Measurements from ENCODE around the gene CCL18.

Gene CCL18

DNA sequence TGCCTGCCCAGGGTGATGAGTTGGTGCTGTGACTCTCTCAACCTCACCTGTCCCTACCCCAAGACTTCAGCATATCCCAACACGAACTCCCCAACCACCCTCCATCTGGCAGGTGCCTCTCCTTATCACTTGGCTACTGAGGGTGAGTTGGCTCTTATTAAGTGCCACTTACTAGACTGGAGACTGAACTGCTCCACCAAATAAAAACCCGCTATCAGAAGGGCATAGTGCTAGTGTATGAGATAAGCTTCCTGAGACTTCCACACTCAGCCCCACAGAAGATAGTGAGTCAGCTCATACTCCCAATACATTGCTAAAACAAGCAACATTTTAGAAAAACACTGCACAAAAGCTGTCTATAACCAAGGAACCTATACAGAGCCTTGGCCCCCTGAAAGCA lies 16.0 kb upstream of the CCL18 start:
- no peaks in the 10 kb centered on the region for H3K4me1 ChIP-seq (ENCODE audit: insufficient read depth, low read length)
- H3K27ac ChIP-seq (ENCODE audit: low read depth, low read length) = no peak overlapping the region
- H3K4me3 ChIP-seq (ENCODE audit: low read length) = no peak overlapping the region
- H3K27me3 ChIP-seq (ENCODE audit: insufficient read depth, low read length) = no peaks in the 10 kb centered on the region
- no peaks in the 10 kb centered on the region for H3K36me3 ChIP-seq (ENCODE audit: insufficient read depth, low read length)
- no peak overlapping the region for H3K9ac ChIP-seq (ENCODE audit: low read depth, low read length)
- WGBS = 96% methylated on average over 2 of the region's 2 CpGs
- H3K9me3 ChIP-seq (ENCODE audit: insufficient read depth, low read depth, low read length) = peaks cover 14% of the 10 kb centered on the region

DNA sequence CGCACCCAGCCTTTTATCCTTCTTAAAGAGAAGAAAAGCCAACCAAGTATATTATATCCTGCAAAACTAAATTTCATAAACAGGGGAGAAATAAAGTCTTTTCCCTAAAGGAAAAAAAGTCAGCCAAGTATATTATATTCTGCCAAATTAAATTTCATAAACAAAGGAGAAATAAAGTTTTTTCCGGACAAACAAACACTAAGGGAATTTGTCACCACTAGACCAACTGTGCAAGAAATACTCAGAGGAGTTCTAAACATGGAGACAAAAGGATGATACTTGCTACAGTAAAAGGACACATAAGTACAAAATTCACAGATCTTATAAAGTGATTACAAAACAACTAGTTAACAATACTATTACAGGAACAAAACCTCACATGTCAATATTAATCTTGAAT lies 14.4 kb upstream of the CCL18 start:
- WGBS = 100% methylated on average over 2 of the region's 2 CpGs

DNA sequence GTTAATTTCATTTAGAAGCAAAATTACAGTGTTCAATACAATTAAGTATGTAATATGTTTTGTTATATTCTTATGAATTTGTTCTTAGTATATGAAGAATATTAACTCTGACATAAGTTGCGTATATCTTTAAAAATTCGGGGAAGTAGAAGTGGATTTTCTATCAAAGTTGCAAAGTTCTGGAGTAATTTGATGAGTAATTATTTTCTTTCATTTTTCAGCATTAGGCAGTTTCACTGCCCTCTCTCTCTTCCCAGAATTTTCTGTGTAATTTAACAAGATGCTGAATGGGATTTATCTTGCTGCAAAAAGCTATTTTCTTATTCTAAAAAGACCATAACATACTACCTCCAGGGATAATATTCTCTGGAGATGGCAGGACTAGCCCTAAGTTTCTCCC lies 8.9 kb upstream of the CCL18 start:
- H3K9me3 ChIP-seq (ENCODE audit: insufficient read depth, low read depth, low read length) = no peaks in the 10 kb centered on the region; the same call in 1 of the 2 replicates
- H3K4me3 ChIP-seq (ENCODE audit: low read length) = no peak overlapping the region
- 80% methylated on average over 1 of the region's 2 CpGs for WGBS
- H3K9ac ChIP-seq (ENCODE audit: low read depth, low read length) = no peak overlapping the region
- H3K36me3 ChIP-seq (ENCODE audit: insufficient read depth, low read length) = no peaks in the 10 kb centered on the region
- no peaks in the 10 kb centered on the region for H3K27me3 ChIP-seq (ENCODE audit: insufficient read depth, low read length)
- no peak overlapping the region for H3K27ac ChIP-seq (ENCODE audit: low read depth, low read length)
- no peaks in the 10 kb centered on the region for H3K4me1 ChIP-seq (ENCODE audit: insufficient read depth, low read length)

More for the DNA sequence above, 14.4 kb upstream of the CCL18 start:
- H3K27ac ChIP-seq (ENCODE audit: low read depth, low read length) = no peak overlapping the region
- no peaks in the 10 kb centered on the region for H3K36me3 ChIP-seq (ENCODE audit: insufficient read depth, low read length)
- H3K27me3 ChIP-seq (ENCODE audit: insufficient read depth, low read length) = no peaks in the 10 kb centered on the region
- H3K9ac ChIP-seq (ENCODE audit: low read depth, low read length) = no peak overlapping the region
- H3K9me3 ChIP-seq (ENCODE audit: insufficient read depth, low read depth, low read length) = peaks cover 7% of the 10 kb centered on the region; the same call in 1 of the 2 replicates
- no peak overlapping the region for H3K4me3 ChIP-seq (ENCODE audit: low read length)
- no peaks in the 10 kb centered on the region for H3K4me1 ChIP-seq (ENCODE audit: insufficient read depth, low read length)

DNA sequence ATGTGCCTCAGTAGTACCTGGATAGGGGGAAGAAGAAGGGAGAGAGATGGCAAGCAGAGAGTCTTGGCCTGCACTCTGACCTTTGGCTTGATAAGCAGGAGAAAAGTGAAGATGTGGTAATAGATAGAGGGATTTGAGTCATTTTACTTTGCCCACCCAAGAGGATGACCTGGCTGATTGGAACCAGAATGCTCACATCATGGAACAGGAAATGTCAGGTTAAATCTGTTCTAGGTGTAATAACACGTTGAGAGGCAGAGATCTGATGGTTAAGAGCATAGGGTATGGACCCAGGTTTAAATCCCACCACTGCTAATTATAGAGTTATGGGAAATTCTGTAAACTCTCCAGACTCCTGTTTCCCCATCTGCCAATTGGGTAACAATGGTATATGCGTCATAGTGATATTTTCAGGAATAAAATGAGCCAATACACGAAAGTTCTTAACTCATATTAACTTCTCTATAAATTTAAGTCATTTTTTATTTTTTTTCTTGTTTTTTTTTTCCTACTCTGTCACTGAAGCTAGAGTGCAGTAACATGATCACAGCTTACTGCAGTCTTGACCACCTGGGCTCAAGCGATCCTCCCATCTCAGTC lies 8.1 kb upstream of the CCL18 start:
- Histone ChIP-seq H3K27me3 (ENCODE audit: insufficient read depth, low read length) (no peaks in the 10 kb centered on the region), H3K4me3 (ENCODE audit: low read length) (no peak overlapping the region), H3K27ac (ENCODE audit: low read depth, low read length) (no peak overlapping the region), H3K36me3 (ENCODE audit: insufficient read depth, low read length) (no peaks in the 10 kb centered on the region), H3K4me1 (ENCODE audit: insufficient read depth, low read length) (no peaks in the 10 kb centered on the region), H3K9me3 (ENCODE audit: insufficient read depth, low read depth, low read length) (no peaks in the 10 kb centered on the region; the same call in 1 of the 2 replicates), H3K9ac (ENCODE audit: low read depth, low read length) (no peak overlapping the region)
- 95% methylated on average over 3 of the region's 4 CpGs for WGBS

DNA sequence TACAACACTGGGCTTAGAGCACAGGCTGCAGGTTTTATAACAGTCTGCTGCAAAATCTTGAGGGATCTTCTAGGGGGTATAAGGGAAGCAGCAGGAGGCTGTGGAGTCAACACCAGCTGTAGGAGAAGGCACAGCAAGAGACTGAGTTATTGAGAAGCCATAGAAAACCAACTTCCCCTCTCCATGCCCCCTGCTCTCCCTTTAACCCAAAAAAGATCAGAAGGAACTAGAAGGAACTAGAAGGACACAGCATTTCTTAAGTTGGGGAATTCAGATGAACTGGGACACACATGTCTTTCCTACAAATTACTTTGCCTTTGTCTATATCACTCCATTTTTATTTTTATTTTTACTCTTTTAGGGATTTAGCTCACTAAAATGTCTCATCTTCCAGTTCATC lies 6.2 kb upstream of the CCL18 start:
- H3K27me3 ChIP-seq (ENCODE audit: insufficient read depth, low read length) = no peaks in the 10 kb centered on the region
- H3K27ac ChIP-seq (ENCODE audit: low read depth, low read length) = no peak overlapping the region
- H3K4me1 ChIP-seq (ENCODE audit: insufficient read depth, low read length) = no peaks in the 10 kb centered on the region
- H3K4me3 ChIP-seq (ENCODE audit: low read length) = no peak overlapping the region
- no peaks in the 10 kb centered on the region for H3K36me3 ChIP-seq (ENCODE audit: insufficient read depth, low read length)
- H3K9me3 ChIP-seq (ENCODE audit: insufficient read depth, low read depth, low read length) = no peaks in the 10 kb centered on the region
- no peak overlapping the region for H3K9ac ChIP-seq (ENCODE audit: low read depth, low read length)

DNA sequence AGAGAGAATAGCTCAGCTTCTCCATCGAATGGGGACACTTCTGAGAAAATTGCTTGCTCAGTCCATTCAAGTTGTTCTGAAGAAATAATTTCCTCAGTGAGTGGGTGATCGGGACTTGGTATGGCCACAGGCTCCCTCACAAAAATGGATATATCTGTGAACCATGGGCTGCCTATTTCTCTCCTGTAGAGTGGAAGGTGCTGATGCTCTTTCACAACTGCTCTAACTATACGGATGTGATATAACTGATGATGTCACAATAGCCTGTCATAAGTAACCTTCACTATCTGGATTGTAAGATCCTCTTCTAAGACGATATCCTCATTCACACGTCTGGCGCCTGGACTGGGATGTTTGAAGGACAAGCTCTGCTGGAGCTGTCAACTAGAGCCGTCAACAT lies 4.7 kb upstream of the CCL18 start:
- no peak overlapping the region for H3K27ac ChIP-seq (ENCODE audit: low read depth, low read length)
- H3K4me1 ChIP-seq (ENCODE audit: insufficient read depth, low read length) = no peaks in the 10 kb centered on the region
- no peaks in the 10 kb centered on the region for H3K36me3 ChIP-seq (ENCODE audit: insufficient read depth, low read length)
- 96% methylated on average over 7 of the region's 7 CpGs for WGBS
- no peak overlapping the region for H3K4me3 ChIP-seq (ENCODE audit: low read length)
- no peaks in the 10 kb centered on the region for H3K27me3 ChIP-seq (ENCODE audit: insufficient read depth, low read length)
- no peak overlapping the region for H3K9ac ChIP-seq (ENCODE audit: low read depth, low read length)
- H3K9me3 ChIP-seq (ENCODE audit: insufficient read depth, low read depth, low read length) = no peaks in the 10 kb centered on the region

DNA sequence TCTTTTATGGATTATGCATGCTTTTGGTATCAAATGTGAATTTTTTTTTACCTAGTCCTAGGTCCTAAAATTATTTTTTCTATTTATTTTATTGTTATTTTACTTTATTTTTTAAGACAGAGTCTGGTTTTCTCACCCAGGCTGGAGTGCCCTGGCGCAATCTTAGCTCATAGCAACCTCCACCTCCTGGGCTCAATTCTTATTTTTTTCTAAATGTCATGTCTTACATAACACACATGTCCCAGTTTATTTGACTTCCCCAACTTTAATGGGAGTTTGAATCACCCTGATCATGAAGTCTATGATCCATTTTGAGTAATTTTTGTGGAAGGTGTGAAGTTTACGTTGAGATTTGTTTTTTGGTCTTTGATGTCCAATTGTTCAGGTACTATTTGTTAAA lies 3.3 kb upstream of the CCL18 start:
- H3K4me3 ChIP-seq (ENCODE audit: low read length) = no peak overlapping the region
- no peaks in the 10 kb centered on the region for H3K4me1 ChIP-seq (ENCODE audit: insufficient read depth, low read length)
- 90% methylated on average over 2 of the region's 2 CpGs for WGBS
- H3K9ac ChIP-seq (ENCODE audit: low read depth, low read length) = no peak overlapping the region
- no peaks in the 10 kb centered on the region for H3K9me3 ChIP-seq (ENCODE audit: insufficient read depth, low read depth, low read length)
- H3K27ac ChIP-seq (ENCODE audit: low read depth, low read length) = no peak overlapping the region
- no peaks in the 10 kb centered on the region for H3K27me3 ChIP-seq (ENCODE audit: insufficient read depth, low read length)
- H3K36me3 ChIP-seq (ENCODE audit: insufficient read depth, low read length) = no peaks in the 10 kb centered on the region

DNA sequence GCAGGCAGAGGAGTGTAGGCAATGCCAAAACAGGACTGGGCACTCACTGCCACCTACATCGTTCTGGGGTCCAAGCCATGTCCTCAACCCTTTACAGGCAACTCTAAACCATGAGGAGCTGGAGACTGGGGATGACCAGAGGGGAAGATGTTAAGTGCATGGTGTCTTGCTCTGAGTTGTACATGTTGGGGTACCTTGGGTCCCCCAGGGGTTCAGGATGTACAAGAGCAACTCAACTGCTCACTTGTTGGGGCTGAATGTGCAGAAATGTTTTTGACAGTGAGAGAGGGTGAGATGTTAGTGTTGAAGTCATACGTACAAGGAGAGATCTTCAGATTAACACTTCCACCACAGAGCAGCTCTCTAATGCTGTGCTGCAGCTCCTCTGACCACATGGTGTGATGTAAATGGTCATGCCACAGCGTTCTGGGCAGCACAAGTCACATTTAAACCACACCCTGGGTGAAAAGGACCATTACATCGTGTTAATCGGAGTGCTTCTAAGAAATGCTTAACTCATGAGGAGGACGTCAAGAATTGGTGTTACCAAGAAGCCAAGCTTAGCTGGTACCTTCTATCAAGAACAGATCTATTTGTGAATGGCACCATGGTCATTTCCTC lies 2.4 kb downstream of the CCL18 start:
- no peak overlapping the region for H3K4me3 ChIP-seq (ENCODE audit: low read length)
- no peaks in the 10 kb centered on the region for H3K36me3 ChIP-seq (ENCODE audit: insufficient read depth, low read length)
- no peaks in the 10 kb centered on the region for H3K4me1 ChIP-seq (ENCODE audit: insufficient read depth, low read length)
- H3K27ac ChIP-seq (ENCODE audit: low read depth, low read length) = no peak overlapping the region
- H3K9me3 ChIP-seq (ENCODE audit: insufficient read depth, low read depth, low read length) = no peaks in the 10 kb centered on the region
- 91% methylated on average over 5 of the region's 6 CpGs for WGBS
- no peaks in the 10 kb centered on the region for H3K27me3 ChIP-seq (ENCODE audit: insufficient read depth, low read length)
- H3K9ac ChIP-seq (ENCODE audit: low read depth, low read length) = no peak overlapping the region

DNA sequence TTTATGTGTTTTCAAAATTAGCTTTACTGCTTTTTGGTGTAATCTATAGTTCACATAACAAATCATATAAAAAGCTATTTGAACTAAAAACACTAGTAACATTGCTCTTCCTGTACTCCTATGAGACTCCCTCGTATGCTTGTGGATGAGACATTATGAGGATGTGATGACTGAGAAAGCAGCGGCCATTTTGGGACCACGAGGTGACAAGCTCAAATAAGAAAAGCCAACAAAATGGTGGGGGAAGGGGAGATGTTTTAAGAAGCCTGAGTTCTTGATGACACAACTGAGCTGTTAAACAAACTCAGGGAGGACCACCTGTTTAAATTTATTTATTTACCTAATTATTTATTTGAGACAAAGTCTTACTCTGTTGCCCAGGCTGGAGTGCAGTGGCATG lies 4.5 kb downstream of the CCL18 start:
- no peaks in the 10 kb centered on the region for H3K9me3 ChIP-seq (ENCODE audit: insufficient read depth, low read depth, low read length)
- H3K9ac ChIP-seq (ENCODE audit: low read depth, low read length) = no peak overlapping the region
- H3K27me3 ChIP-seq (ENCODE audit: insufficient read depth, low read length) = no peaks in the 10 kb centered on the region
- H3K27ac ChIP-seq (ENCODE audit: low read depth, low read length) = no peak overlapping the region
- H3K4me1 ChIP-seq (ENCODE audit: insufficient read depth, low read length) = no peaks in the 10 kb centered on the region
- no peaks in the 10 kb centered on the region for H3K36me3 ChIP-seq (ENCODE audit: insufficient read depth, low read length)
- 94% methylated on average over 3 of the region's 3 CpGs for WGBS
- H3K4me3 ChIP-seq (ENCODE audit: low read length) = no peak overlapping the region

DNA sequence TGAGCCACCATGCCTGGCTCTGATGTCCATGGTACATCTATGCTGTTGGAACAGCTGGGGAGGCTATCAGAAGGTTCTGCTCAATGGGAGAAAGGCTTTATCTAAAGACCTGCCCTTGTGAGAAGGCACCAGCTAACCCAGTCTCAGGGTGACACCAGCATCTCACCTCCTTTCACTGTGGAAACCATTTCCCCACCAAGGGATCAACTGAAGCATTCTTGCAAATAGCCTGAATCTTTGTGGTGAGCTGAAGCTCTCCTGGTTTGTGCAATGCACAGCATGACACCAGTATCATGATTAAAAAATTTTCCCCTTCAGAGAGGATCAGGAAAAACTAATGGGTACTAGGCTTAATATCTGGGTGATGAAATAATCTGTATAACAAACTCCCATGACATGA lies 5.1 kb downstream of the CCL18 start:
- no peak overlapping the region for H3K9ac ChIP-seq (ENCODE audit: low read depth, low read length)
- H3K27me3 ChIP-seq (ENCODE audit: insufficient read depth, low read length) = no peaks in the 10 kb centered on the region
- H3K27ac ChIP-seq (ENCODE audit: low read depth, low read length) = no peak overlapping the region

DNA sequence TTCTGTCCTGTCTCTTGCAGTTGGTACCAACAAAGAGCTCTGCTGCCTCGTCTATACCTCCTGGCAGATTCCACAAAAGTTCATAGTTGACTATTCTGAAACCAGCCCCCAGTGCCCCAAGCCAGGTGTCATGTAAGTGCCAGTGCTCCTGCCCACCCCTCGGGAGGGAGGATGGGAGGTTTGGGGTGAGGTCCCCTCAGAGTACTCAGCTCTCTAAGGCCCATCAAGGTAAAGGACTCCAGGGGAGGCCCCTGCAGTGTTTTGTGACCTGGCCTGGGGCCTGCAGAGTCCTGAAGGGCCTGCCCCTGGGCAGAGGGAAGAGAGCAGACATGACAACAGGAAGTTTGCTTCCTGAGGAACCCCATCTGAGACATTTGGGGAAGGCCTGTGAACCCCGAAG lies 6.4 kb downstream of the CCL18 start:
- no peak overlapping the region for H3K27ac ChIP-seq (ENCODE audit: low read depth, low read length)
- 84% methylated on average over 3 of the region's 3 CpGs for WGBS
- no peaks in the 10 kb centered on the region for H3K9me3 ChIP-seq (ENCODE audit: insufficient read depth, low read depth, low read length)
- H3K4me3 ChIP-seq (ENCODE audit: low read length) = no peak overlapping the region
- no peaks in the 10 kb centered on the region for H3K4me1 ChIP-seq (ENCODE audit: insufficient read depth, low read length)
- H3K36me3 ChIP-seq (ENCODE audit: insufficient read depth, low read length) = no peaks in the 10 kb centered on the region
- H3K9ac ChIP-seq (ENCODE audit: low read depth, low read length) = no peak overlapping the region
- H3K27me3 ChIP-seq (ENCODE audit: insufficient read depth, low read length) = no peaks in the 10 kb centered on the region

More for the DNA sequence above, 5.1 kb downstream of the CCL18 start:
- no peaks in the 10 kb centered on the region for H3K36me3 ChIP-seq (ENCODE audit: insufficient read depth, low read length)
- H3K4me3 ChIP-seq (ENCODE audit: low read length) = no peak overlapping the region
- no peaks in the 10 kb centered on the region for H3K4me1 ChIP-seq (ENCODE audit: insufficient read depth, low read length)
- H3K9me3 ChIP-seq (ENCODE audit: insufficient read depth, low read depth, low read length) = no peaks in the 10 kb centered on the region

DNA sequence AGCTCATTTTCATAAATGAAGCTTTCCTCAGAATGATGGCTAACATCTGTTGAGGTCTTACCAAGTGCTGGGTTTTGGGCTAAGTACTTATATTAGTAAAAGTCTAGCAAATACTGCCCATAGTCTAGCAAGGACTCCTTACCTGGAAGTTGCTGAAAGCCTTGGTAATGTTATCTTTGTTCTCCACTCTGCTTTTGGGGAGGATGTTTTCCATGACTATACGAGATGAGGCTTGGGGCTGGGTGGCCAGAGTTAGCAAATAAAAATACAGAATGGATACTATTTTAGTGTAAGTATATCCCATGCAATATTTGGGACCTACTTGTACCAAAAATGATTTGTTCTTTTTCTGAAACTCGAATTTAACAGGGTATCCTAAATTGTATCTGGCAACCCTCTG lies 7.7 kb downstream of the CCL18 start:
- H3K9me3 ChIP-seq (ENCODE audit: insufficient read depth, low read depth, low read length) = no peaks in the 10 kb centered on the region
- H3K27ac ChIP-seq (ENCODE audit: low read depth, low read length) = no peak overlapping the region
- no peak overlapping the region for H3K9ac ChIP-seq (ENCODE audit: low read depth, low read length)
- no peaks in the 10 kb centered on the region for H3K36me3 ChIP-seq (ENCODE audit: insufficient read depth, low read length)
- no peaks in the 10 kb centered on the region for H3K4me1 ChIP-seq (ENCODE audit: insufficient read depth, low read length)
- WGBS = 91% methylated on average over 2 of the region's 2 CpGs
- no peaks in the 10 kb centered on the region for H3K27me3 ChIP-seq (ENCODE audit: insufficient read depth, low read length)
- H3K4me3 ChIP-seq (ENCODE audit: low read length) = no peak overlapping the region

Measured in HUES64 (cell line).